HepG2 (cell line): Measurements from ENCODE around the gene BICDL2. TPM values are rescaled to one million over a fixed set of nuclear protein-coding genes. Genes with fewer than 3 reads are reported as not detected.
A peak's percentile ranks its signal among the peaks of the same experiment; 100 is the strongest.

Experiments used
- ARID5B ChIP-seq: IDR thresholded peaks from 2 replicates; pipeline ENCODE4 v1.4.0; 2020; ENCODE audit warnings: mild to moderate bottlenecking, missing genetic modification reagents
- CREBL2 ChIP-seq: sonication (generic); formaldehyde crosslinking; IDR thresholded peaks from 2 replicates; pipeline ENCODE4 v1.8.1; 2023; ENCODE audit warnings: missing genetic modification reagents, mild to moderate bottlenecking, borderline replicate concordance
- GATAD2A ChIP-seq: IDR thresholded peaks from 2 replicates; pipeline ENCODE4 v1.6.1; 2016
- HOXA7 ChIP-seq: sonication (generic); formaldehyde crosslinking; IDR thresholded peaks from 2 replicates; pipeline ENCODE4 v1.8.1; 2022; ENCODE audit warnings: mild to moderate bottlenecking, missing genetic modification reagents, moderate library complexity
- JUN ChIP-seq: sonication (generic); formaldehyde crosslinking; IDR thresholded peaks from 2 replicates; pipeline ENCODE4 v1.4.0; 2020; ENCODE audit warnings: mild to moderate bottlenecking, missing genetic modification reagents
- KDM2A ChIP-seq: sonication (generic); formaldehyde crosslinking; IDR thresholded peaks from 2 replicates; pipeline ENCODE4 v1.4.0; 2020; ENCODE audit warnings: low read depth, missing genetic modification reagents, borderline replicate concordance
- KLF13 ChIP-seq: sonication (generic); formaldehyde crosslinking; IDR thresholded peaks from 2 replicates; pipeline ENCODE4 v1.4.0; 2020; ENCODE audit warnings: mild to moderate bottlenecking, missing genetic modification reagents
- POLR2A ChIP-seq, 2 experiments: IDR thresholded peaks; 2 replicates each; pipeline ENCODE4 v1.6.1; 2011; ENCODE audit warnings: low read depth in 2 of 2, low read length in 2 of 2, mild to moderate bottlenecking in 1 of 2, moderate library complexity in 1 of 2; ENCODE audit not compliant: insufficient read depth in 1 of 2
- POLR2AphosphoS5 ChIP-seq: IDR thresholded peaks from 2 replicates; pipeline ENCODE4 v1.6.1; 2012; ENCODE audit warnings: low read depth, low read length
- SIN3A ChIP-seq: IDR thresholded peaks from 2 replicates; pipeline ENCODE4 v1.6.1; 2011; ENCODE audit warnings: low read depth, mild to moderate bottlenecking, control low read depth, low read length, borderline replicate concordance
- TARDBP ChIP-seq: sonication (generic); formaldehyde crosslinking; IDR thresholded peaks from 2 replicates; pipeline ENCODE4 v1.8.0; 2022; ENCODE audit warnings: mild to moderate bottlenecking, missing genetic modification reagents
- THAP11 ChIP-seq: IDR thresholded peaks from 2 replicates; pipeline ENCODE4 v1.6.1; 2016; ENCODE audit warnings: missing biosample characterization, missing genetic modification reagents
- THAP7 ChIP-seq: sonication (generic); formaldehyde crosslinking; IDR thresholded peaks from 2 replicates; pipeline ENCODE4 v1.8.1; 2023; ENCODE audit warnings: mild to moderate bottlenecking, missing genetic modification reagents
- TMF1 ChIP-seq: sonication (generic); formaldehyde crosslinking; IDR thresholded peaks from 2 replicates; pipeline ENCODE4 v1.8.1; 2022; ENCODE audit warnings: low read depth, missing genetic modification reagents
- ZBTB39 ChIP-seq: sonication (generic); formaldehyde crosslinking; IDR thresholded peaks from 2 replicates; pipeline ENCODE4 v1.5.0; 2020; ENCODE audit warnings: missing genetic modification reagents
- ZBTB8A ChIP-seq: sonication (generic); formaldehyde crosslinking; IDR thresholded peaks from 2 replicates; pipeline ENCODE4 v1.4.0; 2020; ENCODE audit warnings: mild to moderate bottlenecking, low read depth, missing genetic modification reagents, borderline replicate concordance
- ZNF207 ChIP-seq: fragments of 450-650 bp; IDR thresholded peaks from 2 replicates; pipeline ENCODE4 v1.6.1; 2016; ENCODE audit warnings: antibody characterized with exemption, borderline replicate concordance
- ZNF232 ChIP-seq: sonication (generic); formaldehyde crosslinking; IDR thresholded peaks from 2 replicates; pipeline ENCODE4 v1.4.0; 2020; ENCODE audit warnings: missing genetic modification reagents, borderline replicate concordance
- ZNF432 ChIP-seq: sonication (generic); formaldehyde crosslinking; IDR thresholded peaks from 2 replicates; pipeline ENCODE4 v1.5.0; 2020; ENCODE audit warnings: missing genetic modification reagents, mild to moderate bottlenecking, borderline replicate concordance
- ZNF550 ChIP-seq: sonication (generic); formaldehyde crosslinking; IDR thresholded peaks from 2 replicates; pipeline ENCODE4 v1.4.0; 2020; ENCODE audit warnings: mild to moderate bottlenecking, missing genetic modification reagents, borderline replicate concordance
- ZNF614 ChIP-seq: IDR thresholded peaks from 2 replicates; pipeline ENCODE4 v1.6.1; 2018; ENCODE audit warnings: missing biosample characterization, missing genetic modification reagents, inconsistent platforms, borderline replicate concordance
- ZNF724P ChIP-seq: sonication (generic); formaldehyde crosslinking; IDR thresholded peaks from 2 replicates; pipeline ENCODE4 v1.8.0; 2022; ENCODE audit warnings: missing genetic modification reagents, borderline replicate concordance
- ZNF749 ChIP-seq: sonication (generic); formaldehyde crosslinking; IDR thresholded peaks from 2 replicates; pipeline ENCODE4 v1.8.0; 2022; ENCODE audit warnings: mild to moderate bottlenecking, missing genetic modification reagents, moderate library complexity, borderline replicate concordance
- ZNF83 ChIP-seq: sonication (generic); formaldehyde crosslinking; IDR thresholded peaks from 2 replicates; pipeline ENCODE4 v1.4.0; 2020; ENCODE audit warnings: missing genetic modification reagents, mild to moderate bottlenecking, borderline replicate concordance
- polyA plus RNA-seq, 8 experiments: library from polyadenylated mRNA; depleted of rRNA in 3 of 8; stranded (reverse) in 7 of 8; unstranded in 1 of 8; fragments of >200 nt; fragmentation: Illumina TruSeq in 4 of 8; extraction: Trizol in 4 of 8; gene quantifications; 2 replicates each; pipeline versions ENCODE4 v1.2.1 to v1.2.3, GENCODE V29; 2011 to 2016; ENCODE audit warnings: low read depth in 4 of 8, missing spikeins in 1 of 8, mixed read lengths in 1 of 8; ENCODE audit not compliant: insufficient read depth in 1 of 8
- total RNA-seq, 5 experiments: library from RNA; depleted of rRNA; stranded (reverse); fragments of >200 nt; fragmentation: Illumina TruSeq; extraction: Trizol; gene quantifications; 2 replicates each; pipeline ENCODE4 v1.2.3, GENCODE V29; 2016; ENCODE audit warnings: low read depth in 1 of 5

BICDL2 gene
- total and polyA plus RNA-seq, 2 of the 13 experiments (the other 11 are each of a cell fraction or from before 2014, with no cell fraction given), result 0.12 TPM; not detected in 1

GRCh38 chr16:3065069-3065741, 28.5 kb upstream of the BICDL2 start, which contains the start of gene IL32 (continued):
- peak; percentile 43; the same call in 1 of the 2 replicates for TF ChIP-seq ZBTB39 (CRISPR knock-in tag)
- peak; percentile 92 for TF ChIP-seq GATAD2A (CRISPR knock-in tag)
- peak; percentile 73 for TF ChIP-seq ZNF614
- no peak for TF ChIP-seq ZNF207
- TF ChIP-seq SIN3A, result peak; percentile 83
- TF ChIP-seq KLF13 (CRISPR knock-in tag), result no peak
- TF ChIP-seq POLR2AphosphoS5, result peak; percentile 72
- TF ChIP-seq THAP7 (CRISPR knock-in tag), result no peak
- no peak; the same call in 1 of the 2 replicates for TF ChIP-seq ZNF724P (CRISPR knock-in tag)
- TF ChIP-seq CREBL2 (CRISPR knock-in tag), result no peak; the same call in 1 of the 2 replicates
- TF ChIP-seq ZNF83, result peak; percentile 14; the same call in 1 of the 2 replicates
- no peak; the same call in 1 of the 2 replicates for TF ChIP-seq ZBTB8A (CRISPR knock-in tag)
- TF ChIP-seq JUN (CRISPR knock-in tag), result peak; percentile 98
- no peak for TF ChIP-seq ZNF749
- peak; percentile 35; the same call in 1 of the 2 replicates for TF ChIP-seq THAP11
- TF ChIP-seq ZNF432 (CRISPR knock-in tag), result no peak
- 0 out of 2 replicates have a peak, but pooled peaks have one; percentile 33 for TF ChIP-seq TMF1 (CRISPR knock-in tag)
- TF ChIP-seq POLR2A (IDR thresholded peaks at IDR 0.05; ENCODE audit: insufficient read depth in 1 of 2, low read depth in 2 of 2, low read length in 2 of 2), result peak; percentile 72 to 75
- no peak for TF ChIP-seq ZNF550
- TF ChIP-seq ZNF232 (CRISPR knock-in tag), result peak; percentile 70; the same call in 1 of the 2 replicates
- TF ChIP-seq KDM2A, result peak; percentile 65
- peak; percentile 78 for TF ChIP-seq TARDBP
- no peak for TF ChIP-seq HOXA7 (CRISPR knock-in tag)
- TF ChIP-seq ARID5B, result peak; percentile 71
